OCI-LY7 (cell line): ENCODE results near the gene TMEM272. TPM values are rescaled to one million over a fixed set of nuclear protein-coding genes. Genes with fewer than 3 reads are reported as not detected.

Experiments
- BruUV-seq: library from RNA; stranded (reverse); fragments of 400-500 nt; replicated peaks from 2 replicates; lab custom pipeline; 2021; lab: Mats Ljungman, UMichigan
- CTCF ChIA-PET: fragments of 300-600 bp; sonication (Branson Sonifier 250); formaldehyde crosslinking; loops from one replicate; lab custom pipeline; 2022; ENCODE audit warnings: antibody characterized with exemption; ENCODE audit not compliant: unreplicated experiment; lab: Charles Lee
- POLR2A ChIA-PET: fragments of 300-600 bp; sonication (Branson Sonifier 250); formaldehyde crosslinking; loops from one replicate; lab custom pipeline; 2022; ENCODE audit warnings: antibody characterized with exemption; lab: Charles Lee
- DNase-seq: peaks from one replicate; pipeline ENCODE4 v3.0.0-alpha.2; 2015; ENCODE audit warnings: low spot score
- H2AFZ ChIP-seq: fragments of 200-600 bp; sonication (generic), shearing (Covaris generic); 2 replicates; pipeline ENCODE4 v1.6.1; 2014; ENCODE audit warnings: mild to moderate bottlenecking, antibody characterized with exemption, low read length, moderate library complexity
- H3K27ac ChIP-seq: fragments of 200-600 bp; sonication (generic); 2 replicates; pipeline ENCODE4 v1.5.1; 2014; ENCODE audit warnings: mixed run types, low read depth, mild to moderate bottlenecking, moderate library complexity, low read length, inconsistent platforms; ENCODE audit not compliant: poor library complexity, severe bottlenecking
- H3K36me3 ChIP-seq: fragments of 200-600 bp; sonication (generic); 2 replicates; pipeline ENCODE4 v1.6.1; 2014; ENCODE audit warnings: mild to moderate bottlenecking, antibody characterized with exemption, low read length, moderate library complexity, mixed read lengths; ENCODE audit not compliant: insufficient read depth
- H3K4me1 ChIP-seq: fragments of 200-600 bp; sonication (generic); 2 replicates; pipeline ENCODE4 v1.5.1; 2014; ENCODE audit warnings: mild to moderate bottlenecking, low read length; ENCODE audit not compliant: insufficient read depth, poor library complexity, severe bottlenecking
- H3K4me2 ChIP-seq: fragments of 200-600 bp; sonication (generic); 2 replicates; pipeline ENCODE4 v1.6.1; 2014; ENCODE audit warnings: mild to moderate bottlenecking, low read length
- H3K4me3 ChIP-seq: fragments of 200-600 bp; sonication (generic); 2 replicates; pipeline ENCODE4 v1.5.1; 2014; ENCODE audit warnings: mild to moderate bottlenecking, low read depth, low read length; ENCODE audit not compliant: poor library complexity, severe bottlenecking
- H3K79me2 ChIP-seq: fragments of 200-600 bp; sonication (generic); 2 replicates; pipeline ENCODE4 v1.6.1; 2016; ENCODE audit warnings: low read depth, mild to moderate bottlenecking, low read length, moderate library complexity, mixed read lengths; ENCODE audit not compliant: insufficient read depth
- H3K9me2 ChIP-seq: fragments of 200-600 bp; sonication (generic); 2 replicates; pipeline ENCODE4 v1.6.1; 2016; ENCODE audit warnings: mild to moderate bottlenecking, low read length, mixed read lengths; ENCODE audit not compliant: insufficient read depth
- H3K9me3 ChIP-seq: fragments of 200-600 bp; sonication (generic); 2 replicates; pipeline ENCODE4 v1.6.1; 2014; ENCODE audit warnings: mild to moderate bottlenecking, mixed run types, low read length, mixed read lengths
- H4K20me1 ChIP-seq: fragments of 200-600 bp; sonication (generic); 2 replicates; pipeline ENCODE4 v1.6.1; 2014; ENCODE audit warnings: mild to moderate bottlenecking, antibody characterized with exemption, low read length, moderate library complexity, mixed read lengths; ENCODE audit not compliant: insufficient read depth
- EZH2phosphoT487 ChIP-seq: fragments of 200-600 bp; sonication (generic); IDR thresholded peaks from 2 replicates; pipeline ENCODE4 v1.6.1; 2018; ENCODE audit warnings: low read depth, borderline replicate concordance, mild to moderate bottlenecking, mixed run types, antibody characterized with exemption, low read length, moderate library complexity, mixed read lengths
- intact Hi-C: fragments of 100-400 bp; cut with micrococcal nuclease; formaldehyde crosslinking; loops from one replicate; pipeline ENCODE4 v1.10.0; 2022; ENCODE audit not compliant: unreplicated experiment
- total RNA-seq, 2 experiments: library from RNA; depleted of rRNA in 1 of 2; stranded (reverse); fragments of >200 nt in 1 of 2; shearing (Covaris generic) in 1 of 2; gene quantifications; 2 replicates each; pipeline ENCODE4 v1.2.3, GENCODE V29; 2014 to 2022
- TF ChIP-seq, protein P1 (sequence below): fragments of 200-600 bp; sonication (generic); conservative IDR thresholded peaks from 2 replicates; pipeline ENCODE4 v1.5.1; 2014; ENCODE audit warnings: mild to moderate bottlenecking, antibody characterized with exemption, low read length, moderate library complexity, mixed read lengths

TMEM272 gene
- total RNA-seq, 2 experiments from 2014 or later, result 0.41 to 0.46 TPM

DNA sequence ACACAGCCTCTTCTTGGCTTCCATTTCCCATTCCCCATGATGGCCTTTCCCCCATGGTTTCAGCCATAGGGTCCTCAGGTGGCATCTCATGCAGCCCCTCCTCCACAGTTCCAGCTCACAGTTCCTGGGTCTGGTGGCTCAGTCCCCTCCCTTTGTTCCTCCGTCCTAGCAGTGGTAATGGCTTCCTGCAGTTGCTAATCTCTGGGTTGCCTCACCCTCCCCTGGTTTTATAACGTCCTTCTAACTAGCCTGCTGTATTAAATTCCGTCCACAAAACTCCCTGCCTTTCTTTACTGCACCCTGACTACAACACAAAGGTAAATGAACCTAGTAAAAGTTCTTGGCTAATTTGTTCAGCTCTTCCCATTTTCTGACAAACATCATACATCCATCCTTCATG is 47.7 kb upstream of the TMEM272 start:
- ChIA-PET POLR2A (interaction anchor here (0.9 to 1.8 kb wide), 5 partner anchors 9 to 47 kb away, joined by 3 to 5 read pairs (median 3); no protein-coding TSS in a partner anchor), CTCF (interaction anchor here (1.2 kb wide), 1 partner anchor 77 kb away, joined by 4 read pairs; no protein-coding TSS in a partner anchor)
- H3K9me3 ChIP-seq, result no peaks in the 10 kb centered on the region
- H3K27ac ChIP-seq, result no peak overlapping the region
- no peak overlapping the region for H3K4me3 ChIP-seq
- H3K79me2 ChIP-seq, result no peaks in the 10 kb centered on the region
- H3K36me3 ChIP-seq, result no peaks in the 10 kb centered on the region
- H4K20me1 ChIP-seq, result no peaks in the 10 kb centered on the region
- no peak overlapping the region for H3K4me2 ChIP-seq
- DNase-seq, result no peak
- no TSS peak for BruUV-seq
- intact Hi-C loops, result no loop called here
- H2AFZ ChIP-seq, result no peak overlapping the region
- H3K4me1 ChIP-seq, result no peaks in the 10 kb centered on the region
- no peaks in the 10 kb centered on the region for H3K9me2 ChIP-seq
- TF ChIP-seq, protein P1, sequence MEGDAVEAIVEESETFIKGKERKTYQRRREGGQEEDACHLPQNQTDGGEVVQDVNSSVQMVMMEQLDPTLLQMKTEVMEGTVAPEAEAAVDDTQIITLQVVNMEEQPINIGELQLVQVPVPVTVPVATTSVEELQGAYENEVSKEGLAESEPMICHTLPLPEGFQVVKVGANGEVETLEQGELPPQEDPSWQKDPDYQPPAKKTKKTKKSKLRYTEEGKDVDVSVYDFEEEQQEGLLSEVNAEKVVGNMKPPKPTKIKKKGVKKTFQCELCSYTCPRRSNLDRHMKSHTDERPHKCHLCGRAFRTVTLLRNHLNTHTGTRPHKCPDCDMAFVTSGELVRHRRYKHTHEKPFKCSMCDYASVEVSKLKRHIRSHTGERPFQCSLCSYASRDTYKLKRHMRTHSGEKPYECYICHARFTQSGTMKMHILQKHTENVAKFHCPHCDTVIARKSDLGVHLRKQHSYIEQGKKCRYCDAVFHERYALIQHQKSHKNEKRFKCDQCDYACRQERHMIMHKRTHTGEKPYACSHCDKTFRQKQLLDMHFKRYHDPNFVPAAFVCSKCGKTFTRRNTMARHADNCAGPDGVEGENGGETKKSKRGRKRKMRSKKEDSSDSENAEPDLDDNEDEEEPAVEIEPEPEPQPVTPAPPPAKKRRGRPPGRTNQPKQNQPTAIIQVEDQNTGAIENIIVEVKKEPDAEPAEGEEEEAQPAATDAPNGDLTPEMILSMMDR, result no peak
- no peak for TF ChIP-seq EZH2phosphoT487

DNA sequence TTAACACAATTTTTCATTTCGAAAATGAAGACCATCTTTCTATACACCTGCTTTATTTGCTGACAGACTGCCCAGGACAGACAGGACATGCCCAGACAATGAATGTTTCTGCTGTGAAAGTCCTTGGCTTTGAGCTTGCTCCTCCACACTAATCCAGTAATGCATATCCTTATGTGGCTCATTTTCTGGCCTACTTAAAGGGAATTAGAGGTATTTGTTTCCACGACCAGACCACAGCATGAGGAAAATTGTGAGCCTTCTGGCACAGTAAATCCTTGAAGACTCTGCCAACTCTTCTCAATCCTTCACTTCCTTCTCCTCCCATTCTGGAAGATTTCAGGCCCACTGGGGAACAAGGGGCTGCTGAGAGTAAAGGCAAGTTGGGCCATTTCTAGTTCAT is 42.5 kb upstream of the TMEM272 start:
- H3K9me3 ChIP-seq, result peaks cover 10% of the 10 kb centered on the region; the same call in 1 of the 2 replicates
- no peak overlapping the region for H3K27ac ChIP-seq
- no peak for DNase-seq
- TF ChIP-seq, protein P1, result no peak
- no peak for TF ChIP-seq EZH2phosphoT487
- H4K20me1 ChIP-seq, result no peaks in the 10 kb centered on the region
- no peaks in the 10 kb centered on the region for H3K4me1 ChIP-seq
- ChIA-PET CTCF (no interaction called here), POLR2A (no interaction called here)
- H3K4me2 ChIP-seq, result no peak overlapping the region
- BruUV-seq, result no TSS peak
- intact Hi-C loops, result no loop called here
- no peaks in the 10 kb centered on the region for H3K79me2 ChIP-seq
- H3K36me3 ChIP-seq, result no peaks in the 10 kb centered on the region
- no peak overlapping the region for H3K4me3 ChIP-seq
- H2AFZ ChIP-seq, result no peak overlapping the region
- H3K9me2 ChIP-seq, result no peaks in the 10 kb centered on the region

DNA sequence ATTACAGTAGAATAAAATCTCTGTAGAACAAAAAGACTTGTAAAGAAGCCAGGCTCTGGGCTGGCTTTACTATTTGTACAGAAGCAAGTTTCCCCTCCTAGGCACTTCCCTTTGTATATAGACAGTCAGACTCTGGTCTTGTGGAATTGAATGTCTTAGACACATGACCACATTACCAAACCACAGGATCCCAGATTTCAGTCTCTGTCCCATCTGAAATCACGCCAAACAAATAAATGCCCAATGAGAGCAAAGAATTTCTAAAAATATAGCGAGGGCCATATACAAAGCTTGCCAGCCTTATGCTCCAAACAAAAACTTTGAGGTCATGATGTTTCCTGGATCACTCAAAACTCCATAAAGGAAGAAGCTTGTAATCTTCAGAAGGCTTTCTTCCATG is 40.7 kb upstream of the TMEM272 start:
- Histone ChIP-seq H2AFZ (no peak overlapping the region), H3K36me3 (no peaks in the 10 kb centered on the region), H3K4me2 (no peak overlapping the region), H3K9me3 (peaks cover 10% of the 10 kb centered on the region; the same call in 1 of the 2 replicates), H3K9me2 (no peaks in the 10 kb centered on the region), H3K79me2 (no peaks in the 10 kb centered on the region), H3K4me1 (no peaks in the 10 kb centered on the region), H3K4me3 (no peak overlapping the region), H3K27ac (no peak overlapping the region), H4K20me1 (no peaks in the 10 kb centered on the region)
- TF ChIP-seq, protein P1, result no peak
- no peak for TF ChIP-seq EZH2phosphoT487
- intact Hi-C loops, result no loop called here
- DNase-seq, result no peak
- ChIA-PET CTCF (no interaction called here), POLR2A (no interaction called here)
- BruUV-seq, result no TSS peak
